Esophagus squamous epithelium (tissue), 4 donors: ENCODE measurements around the gene MKRN1.

ENCODE experiments used
- CTCF ChIP-seq, 6 experiments: fragments of 450-650 bp in 4 of 6; fragments of 200-600 bp in 2 of 6; sonication (generic) in 2 of 6; IDR thresholded peaks; one replicate each; pipeline ENCODE4 v1.5.1; 2016 to 2019; ENCODE audit warnings: antibody characterized with exemption in 6 of 6, mild to moderate bottlenecking in 4 of 6, moderate library complexity in 4 of 6
- POLR2A ChIP-seq, 4 donors: fragments of 450-650 bp; IDR thresholded peaks; one replicate each; pipeline ENCODE4 v1.6.1; 2017; ENCODE audit warnings: antibody characterized with exemption in 4 of 4, mild to moderate bottlenecking in 4 of 4, moderate library complexity in 3 of 4

GRCh38 chr7:140423501-140423900, 55.8 kb downstream of the MKRN1 start:
- no peak for TF ChIP-seq CTCF (IDR thresholded peaks at IDR 0.05)
- no peak for TF ChIP-seq POLR2A (IDR thresholded peaks at IDR 0.05)
